ENCODE data around the gene FBXL16. TPM values are rescaled to one million over a fixed set of nuclear protein-coding genes. Genes with fewer than 3 reads are reported as not detected.

The FBXL16 gene
- total and polyA plus RNA-seq, 9 of the 15 experiments (the other 6 are each of a cell fraction or from before 2014, with no cell fraction given) = 0.21 to 8.2 (median 1.7) TPM

GRCh38 chr16:686459-687260 lies 18.9 kb downstream of the FBXL16 start:
- no peak for DNase-seq (ENCODE audit: extremely low read depth in 1 of 4, low spot score in 3 of 4)
- in situ Hi-C loops (cut with MboI) = no loop called here
- no peaks in the 10 kb centered on the region for H3K9me3 ChIP-seq (replicated peaks; ENCODE audit: control insufficient read depth, insufficient read depth, low read depth, low read length)
- H4K20me1 ChIP-seq (replicated peaks; ENCODE audit: control insufficient read depth, insufficient read depth, low read length) = peaks cover 11% of the 10 kb centered on the region
- H3K36me3 ChIP-seq (ENCODE audit: control insufficient read depth, insufficient read depth, low read length) = peaks cover 61% of the 10 kb centered on the region
- no peak overlapping the region for H2AFZ ChIP-seq (ENCODE audit: low read depth, low read length)
- no peak overlapping the region for H3K9ac ChIP-seq (ENCODE audit: insufficient read depth in 1 of 2, low read depth in 2 of 2, low read length in 2 of 2)
- H3K27ac ChIP-seq (ENCODE audit: extremely low read depth, low read depth, low read length) = no peak overlapping the region
- H3K79me2 ChIP-seq (ENCODE audit: control insufficient read depth, insufficient read depth, low read length) = peaks cover 41% of the 10 kb centered on the region
- H3K4me2 ChIP-seq (ENCODE audit: insufficient read depth, low read length) = no peak overlapping the region
- peaks cover 24 to 93% of the 10 kb centered on the region in 2 experiments for H3K4me1 ChIP-seq (replicated peaks in 1 of 2; ENCODE audit: control insufficient read depth in 2 of 2, insufficient read depth in 2 of 2, low read length in 2 of 2)
- intact Hi-C loops (cut with micrococcal nuclease) = no loop called here
- 95% methylated on average over 44 of the region's 51 CpGs for WGBS (ENCODE audit: insufficient coverage, low coverage, missing lambda C conversion rate)
- ATAC-seq = no peak
- H3K4me3 ChIP-seq = no peak overlapping the region
- TF ChIP-seq PHF20 (IDR thresholded peaks at IDR 0.05; ENCODE audit: partially characterized antibody) = no peak
- TF ChIP-seq ZBTB33 (CRISPR knock-in tag; IDR thresholded peaks at IDR 0.05) = 0 out of 2 replicates have a peak, but pooled peaks have one; percentile 29
- no peak for TF ChIP-seq BRD9 (IDR thresholded peaks at IDR 0.05; ENCODE audit: low read depth, partially characterized antibody)
- peak; percentile 69; the same call in 1 of the 2 replicates for TF ChIP-seq HNRNPL (IDR thresholded peaks at IDR 0.05; ENCODE audit: low read depth, low read length)
- peak; percentile 14 for TF ChIP-seq HMGN3 (IDR thresholded peaks at IDR 0.05; ENCODE audit: borderline replicate concordance, extremely low read depth, insufficient read length, low read depth, low read length)
- peak; percentile 44 for TF ChIP-seq POLR2G (IDR thresholded peaks at IDR 0.05; ENCODE audit: low read depth, low read length)
- TF ChIP-seq ZNF24 (IDR thresholded peaks at IDR 0.05) = no peak
- TF ChIP-seq GABPB2 (CRISPR knock-in tag; conservative IDR thresholded peaks at IDR 0.05) = no peak
- TF ChIP-seq RBFOX2 (IDR thresholded peaks at IDR 0.05; ENCODE audit: low read depth, low read length) = peak; percentile 51; the same call in 1 of the 2 replicates
- H3K27me3 ChIP-seq (ENCODE audit: control insufficient read depth in 2 of 2, insufficient read depth in 2 of 2, low read length in 2 of 2) = no peaks in the 10 kb centered on the region
- ChIA-PET CTCF (ENCODE audit: low intra/inter-chr PET ratio) (no interaction called here), POLR2A (interaction anchor here (1.4 kb wide), 1 partner anchor 9 kb away, joined by 5 read pairs; no protein-coding TSS in a partner anchor)
- FAIRE-seq = no peak
- peaks cover 15% of the 10 kb centered on the region for H3K9me1 ChIP-seq (ENCODE audit: control insufficient read depth, insufficient read depth, low read length)
- no TSS peak for BruUV-seq (replicated peaks)

All from K562 (cell line).